MM.1S (cell line): ENCODE measurements around the gene CMBL.

Source experiments
- DNase-seq: peaks from one replicate; pipeline ENCODE4 v3.0.0-alpha.2; 2015
- H2AFZ ChIP-seq: fragments of 300-600 bp; sonication (generic); 2 replicates; pipeline ENCODE4 v1.6.0; 2016; ENCODE audit warnings: antibody characterized with exemption, low read length
- H3F3A ChIP-seq: fragments of 300-600 bp; sonication (generic); 2 replicates; pipeline ENCODE4 v1.6.1; 2016; ENCODE audit warnings: mild to moderate bottlenecking, antibody characterized with exemption, low read length, moderate library complexity, mixed read lengths; ENCODE audit not compliant: insufficient read depth
- H3K27ac ChIP-seq: fragments of 300-600 bp; sonication (generic); 2 replicates; pipeline ENCODE4 v1.5.1; 2016; ENCODE audit warnings: mild to moderate bottlenecking, low read length
- H3K27me3 ChIP-seq: fragments of 300-600 bp; sonication (generic); replicated peaks from 2 replicates; pipeline ENCODE4 v1.6.0; 2016; ENCODE audit warnings: low read length; ENCODE audit not compliant: insufficient read depth
- H3K36me3 ChIP-seq: fragments of 300-600 bp; sonication (generic); replicated peaks from 2 replicates; pipeline ENCODE4 v1.6.1; 2016; ENCODE audit warnings: mild to moderate bottlenecking, low read length, mixed read lengths; ENCODE audit not compliant: insufficient read depth
- H3K4me1 ChIP-seq: fragments of 300-600 bp; sonication (generic); 2 replicates; pipeline ENCODE4 v1.6.1; 2016; ENCODE audit warnings: low read length, mixed read lengths
- H3K4me2 ChIP-seq: fragments of 300-600 bp; sonication (generic); 2 replicates; pipeline ENCODE4 v1.6.0; 2016; ENCODE audit warnings: low read depth, low read length
- H3K4me3 ChIP-seq: fragments of 300-600 bp; sonication (generic); 2 replicates; pipeline ENCODE4 v1.5.1; 2016; ENCODE audit warnings: low read length, mixed read lengths
- H3K79me2 ChIP-seq: fragments of 300-600 bp; sonication (generic); 2 replicates; pipeline ENCODE4 v1.6.1; 2016; ENCODE audit warnings: mixed run types, low read length, mixed read lengths
- H3K9ac ChIP-seq: fragments of 300-600 bp; sonication (generic); 2 replicates; pipeline ENCODE4 v1.6.1; 2016; ENCODE audit warnings: low read length, mixed read lengths
- H3K9me2 ChIP-seq: fragments of 300-600 bp; sonication (generic); replicated peaks from 2 replicates; pipeline ENCODE4 v1.6.1; 2016; ENCODE audit warnings: mild to moderate bottlenecking, low read length, mixed read lengths; ENCODE audit not compliant: insufficient read depth
- H3K9me3 ChIP-seq: fragments of 300-600 bp; sonication (generic); replicated peaks from 2 replicates; pipeline ENCODE4 v1.6.1; 2016; ENCODE audit warnings: mild to moderate bottlenecking, low read length, mixed read lengths; ENCODE audit not compliant: insufficient read depth
- H4K20me1 ChIP-seq: fragments of 300-600 bp; sonication (generic); 2 replicates; pipeline ENCODE4 v1.6.1; 2016; ENCODE audit warnings: mild to moderate bottlenecking, low read length, moderate library complexity, mixed read lengths; ENCODE audit not compliant: insufficient read depth
- CTCF ChIP-seq: fragments of 300-600 bp; sonication (generic); IDR thresholded peaks from 2 replicates; pipeline ENCODE4 v1.5.1; 2016; ENCODE audit warnings: antibody characterized with exemption, low read length, mixed read lengths
- EZH2 ChIP-seq: fragments of 300-600 bp; sonication (generic); optimal IDR thresholded peaks from 2 replicates; pipeline ENCODE3; 2017; ENCODE audit warnings: low read depth, mild to moderate bottlenecking, antibody characterized with exemption, low read length, mixed read lengths
- EZH2phosphoT487 ChIP-seq: fragments of 300-600 bp; sonication (generic); IDR thresholded peaks from 2 replicates; pipeline ENCODE4 v1.6.1; 2018; ENCODE audit warnings: antibody characterized with exemption, low read length

The CMBL gene

GRCh38 chr5:10228288-10228687 is 79.4 kb downstream of the CMBL start:
- Histone ChIP-seq H3K9ac (no peak overlapping the region), H3K9me3 (no peaks in the 10 kb centered on the region), H3F3A (no peaks in the 10 kb centered on the region), H3K4me1 (no peaks in the 10 kb centered on the region), H3K27me3 (no peaks in the 10 kb centered on the region), H3K79me2 (no peaks in the 10 kb centered on the region), H3K9me2 (no peaks in the 10 kb centered on the region), H3K4me3 (no peak overlapping the region), H2AFZ (no peak overlapping the region), H4K20me1 (no peaks in the 10 kb centered on the region), H3K4me2 (no peak overlapping the region), H3K27ac (no peak overlapping the region), H3K36me3 (no peaks in the 10 kb centered on the region)
- TF ChIP-seq EZH2 (no peak), CTCF (no peak), EZH2phosphoT487 (no peak)
- no peak for DNase-seq
